Mesenchymal stem cell (in vitro differentiated cells and primary cell): ENCODE results near the gene MAGED2.
"Not testable (repeated sequence)": the region's sequence is repeated elsewhere in the genome, so short reads cannot be mapped to it uniquely, and the experiment has no call there.

Experiments
- DNase-seq: peaks from one replicate; pipeline ENCODE4 v3.0.0-alpha.2; 2013
- H2AFZ ChIP-seq: one replicate; pipeline ENCODE4 v1.6.1; 2013; ENCODE audit warnings: low read depth, mild to moderate bottlenecking, control low read depth, inconsistent platforms, low read length, moderate library complexity
- H2AK5ac ChIP-seq: 2 replicates; pipeline ENCODE4 v1.6.1; 2013; ENCODE audit warnings: low read length, moderate library complexity, mild to moderate bottlenecking, inconsistent platforms; ENCODE audit not compliant: severe bottlenecking
- H2BK120ac ChIP-seq: one replicate; pipeline ENCODE4 v1.6.1; 2013; ENCODE audit warnings: low read depth, mild to moderate bottlenecking, inconsistent platforms, low read length, moderate library complexity
- H2BK12ac ChIP-seq, 2 experiments: one replicate each; pipeline ENCODE4 v1.6.1; 2013; ENCODE audit warnings: inconsistent platforms in 2 of 2, low read length in 2 of 2, mild to moderate bottlenecking in 2 of 2, moderate library complexity in 2 of 2, control low read depth in 1 of 2
- H2BK15ac ChIP-seq: one replicate; pipeline ENCODE4 v1.6.1; 2013; ENCODE audit warnings: mild to moderate bottlenecking, low read depth, inconsistent platforms; ENCODE audit not compliant: poor library complexity, severe bottlenecking
- H2BK5ac ChIP-seq: 2 replicates; pipeline ENCODE4 v1.6.1; 2013; ENCODE audit warnings: low read depth, mild to moderate bottlenecking, low read length, control low read depth, inconsistent platforms; ENCODE audit not compliant: poor library complexity, severe bottlenecking
- H3K14ac ChIP-seq, 2 experiments: one replicate each; pipeline ENCODE4 v1.6.1; 2013; ENCODE audit warnings: inconsistent platforms in 2 of 2, low read length in 2 of 2, control low read depth in 1 of 2, mild to moderate bottlenecking in 1 of 2, moderate library complexity in 1 of 2
- H3K18ac ChIP-seq, 2 experiments: one replicate each; pipeline ENCODE4 v1.6.1; 2013; ENCODE audit warnings: inconsistent platforms in 2 of 2, low read length in 2 of 2, control low read depth in 1 of 2, low read depth in 1 of 2, mild to moderate bottlenecking in 1 of 2
- H3K23ac ChIP-seq, 2 experiments: one replicate each; pipeline ENCODE4 v1.6.1; 2013; ENCODE audit warnings: inconsistent platforms in 2 of 2, low read length in 2 of 2, mild to moderate bottlenecking in 2 of 2, moderate library complexity in 2 of 2, control low read depth in 1 of 2
- H3K27ac ChIP-seq: 2 replicates; pipeline ENCODE4 v1.5.1; 2013; ENCODE audit warnings: mild to moderate bottlenecking, moderate library complexity, low read length, control low read depth, inconsistent platforms; ENCODE audit not compliant: poor library complexity, severe bottlenecking
- H3K27me3 ChIP-seq, 2 experiments: 2 replicates each; pipeline versions ENCODE4 v1.6.1 to v1.7.0; 2013; ENCODE audit warnings: low read length in 2 of 2, mild to moderate bottlenecking in 2 of 2, moderate library complexity in 2 of 2, control low read depth in 1 of 2, inconsistent platforms in 1 of 2; ENCODE audit not compliant: control insufficient read depth in 1 of 2, insufficient read depth in 1 of 2
- H3K36me3 ChIP-seq, 2 experiments: 2 replicates each; pipeline versions ENCODE4 v1.6.1 to v1.7.0; 2013; ENCODE audit warnings: low read length in 2 of 2, control low read depth in 1 of 2, inconsistent platforms in 1 of 2, low read depth in 1 of 2, mild to moderate bottlenecking in 1 of 2; ENCODE audit not compliant: insufficient read depth in 2 of 2, control insufficient read depth in 1 of 2
- H3K4ac ChIP-seq, 2 experiments: one replicate each; pipeline ENCODE4 v1.6.1; 2013; ENCODE audit warnings: inconsistent platforms in 2 of 2, low read length in 2 of 2, mild to moderate bottlenecking in 2 of 2, moderate library complexity in 2 of 2, control low read depth in 1 of 2, low read depth in 1 of 2
- H3K4me1 ChIP-seq: 2 replicates; pipeline ENCODE4 v1.6.1; 2013; ENCODE audit warnings: low read depth, low read length, control low read depth; ENCODE audit not compliant: control insufficient read depth, insufficient read depth
- H3K4me2 ChIP-seq: 2 replicates; pipeline ENCODE4 v1.6.1; 2013; ENCODE audit warnings: low read length, mild to moderate bottlenecking, inconsistent platforms; ENCODE audit not compliant: poor library complexity, severe bottlenecking
- H3K4me3 ChIP-seq, 2 experiments: 2 replicates each; pipeline versions ENCODE4 v1.5.1 to v1.7.0; 2013; ENCODE audit warnings: low read length in 2 of 2, mild to moderate bottlenecking in 2 of 2, control low read depth in 1 of 2, low read depth in 1 of 2; ENCODE audit not compliant: insufficient read depth in 1 of 2
- H3K79me1 ChIP-seq: replicated peaks from 2 replicates; pipeline ENCODE4 v1.6.1; 2013; ENCODE audit warnings: mild to moderate bottlenecking, control low read depth, low read length, inconsistent platforms; ENCODE audit not compliant: poor library complexity, severe bottlenecking
- H3K9ac ChIP-seq: 2 replicates; pipeline ENCODE4 v1.7.0; 2013; ENCODE audit warnings: mild to moderate bottlenecking, low read length, moderate library complexity
- H3K9me3 ChIP-seq: 2 replicates; pipeline ENCODE4 v1.7.0; 2013; ENCODE audit warnings: mild to moderate bottlenecking, low read length; ENCODE audit not compliant: control insufficient read depth
- H4K8ac ChIP-seq: one replicate; pipeline ENCODE4 v1.6.1; 2013; ENCODE audit warnings: inconsistent platforms, mild to moderate bottlenecking, low read length, moderate library complexity
- H4K91ac ChIP-seq: one replicate; pipeline ENCODE4 v1.6.1; 2013; ENCODE audit warnings: mild to moderate bottlenecking, low read length, inconsistent platforms
- WGBS: methylation state at CpG from one replicate; pipeline ENCODE4 v1.1.7; 2013; ENCODE audit warnings: mixed read lengths; 5-methylcytosine and 5-hydroxymethylcytosine counted together

The MAGED2 gene

GRCh38 chrX:54788446-54788845, 19.1 kb upstream of the MAGED2 start:
- Histone ChIP-seq H3K36me3 (no peaks in the 10 kb centered on the region), H2BK15ac (no peak overlapping the region)
- DNase-seq: no peak

GRCh38 chrX:54789405-54789804, 18.1 kb upstream of the MAGED2 start:
- not testable (repeated sequence) for H2AK5ac ChIP-seq, H3K9ac ChIP-seq, H3K27ac ChIP-seq, H2BK5ac ChIP-seq, H3K79me1 ChIP-seq, H3K36me3 ChIP-seq, H3K18ac ChIP-seq, H4K91ac ChIP-seq, H3K4ac ChIP-seq, H4K8ac ChIP-seq, H3K4me1 ChIP-seq, H3K23ac ChIP-seq, H3K14ac ChIP-seq, H3K4me3 ChIP-seq, H2BK12ac ChIP-seq, H2AFZ ChIP-seq, H2BK120ac ChIP-seq, H3K4me2 ChIP-seq, H2BK15ac ChIP-seq, H3K9me3 ChIP-seq
- H3K27me3 ChIP-seq: peaks cover 3 to 36% of the 10 kb centered on the region in 2 experiments
- peak; percentile 39 for DNase-seq
- WGBS: no CpG with 5 or more reads among the region's 5 CpGs

More at GRCh38 chrX:54788446-54788845, 19.1 kb upstream of the MAGED2 start:
- H4K8ac ChIP-seq: no peak overlapping the region
- no peak overlapping the region for H3K4ac ChIP-seq
- no peaks in the 10 kb centered on the region for H3K79me1 ChIP-seq
- H3K23ac ChIP-seq: no peak overlapping the region
- no peak overlapping the region for H2AK5ac ChIP-seq
- no peaks in the 10 kb centered on the region for H3K4me1 ChIP-seq
- H2AFZ ChIP-seq: no peak overlapping the region
- no CpG with 5 or more reads among the region's 9 CpGs for WGBS
- no peak overlapping the region for H3K14ac ChIP-seq
- H3K27ac ChIP-seq: no peak overlapping the region
- no peaks in the 10 kb centered on the region for H3K9me3 ChIP-seq
- no peak overlapping the region for H3K9ac ChIP-seq
- peak overlapping the region; percentile 50 for H4K91ac ChIP-seq
- H2BK12ac ChIP-seq: no peak overlapping the region
- H2BK5ac ChIP-seq: no peak overlapping the region
- no peak overlapping the region for H3K4me3 ChIP-seq
- H3K4me2 ChIP-seq: no peak overlapping the region
- peak overlapping the region; percentile 21 to 52 for H3K18ac ChIP-seq
- H2BK120ac ChIP-seq: no peak overlapping the region
- peaks cover 3 to 31% of the 10 kb centered on the region in 2 experiments for H3K27me3 ChIP-seq

GRCh38 chrX:54794028-54794427, 13.5 kb upstream of the MAGED2 start:
- Histone ChIP-seq H3K23ac (no peak overlapping the region), H2AK5ac (no peak overlapping the region), H3K9ac (no peak overlapping the region), H2BK12ac (no peak overlapping the region), H3K4me2 (no peak overlapping the region), H2BK15ac (no peak overlapping the region), H4K8ac (no peak overlapping the region), H2BK5ac (no peak overlapping the region), H3K36me3 (no peaks in the 10 kb centered on the region), H3K27ac (no peak overlapping the region), H3K27me3 (peaks cover 8 to 60% of the 10 kb centered on the region in 2 experiments), H3K4me1 (no peaks in the 10 kb centered on the region), H3K4me3 (no peak overlapping the region), H2AFZ (no peak overlapping the region), H3K9me3 (no peaks in the 10 kb centered on the region), H2BK120ac (no peak overlapping the region), H3K4ac (no peak overlapping the region), H3K79me1 (no peaks in the 10 kb centered on the region), H4K91ac (no peak overlapping the region), H3K14ac (no peak overlapping the region), H3K18ac (no peak overlapping the region)
- DNase-seq: no peak
- no CpG with 5 or more reads among the region's 1 CpG for WGBS

- H3K4me2 ChIP-seq: no peak overlapping the region
- WGBS: 54% methylated on average over 4 of the region's 4 CpGs
- no peak overlapping the region for H2AK5ac ChIP-seq
- H2BK12ac ChIP-seq: no peak overlapping the region
- H3K27ac ChIP-seq: no peak overlapping the region
- H4K91ac ChIP-seq: no peak overlapping the region
- no peak overlapping the region for H3K14ac ChIP-seq
- no peak overlapping the region for H3K18ac ChIP-seq
- no peaks in the 10 kb centered on the region for H3K4me1 ChIP-seq
- H3K9me3 ChIP-seq: no peaks in the 10 kb centered on the region
- no peak overlapping the region for H4K8ac ChIP-seq
- no peak overlapping the region for H2BK120ac ChIP-seq
- H3K36me3 ChIP-seq: no peaks in the 10 kb centered on the region
- no peaks in the 10 kb centered on the region for H3K79me1 ChIP-seq
- no peak overlapping the region for H2AFZ ChIP-seq
- DNase-seq: no peak
- no peak overlapping the region for H3K9ac ChIP-seq
- no peak overlapping the region for H3K4me3 ChIP-seq
- H3K27me3 ChIP-seq: peaks cover 9 to 66% of the 10 kb centered on the region in 2 experiments
- no peak overlapping the region for H3K4ac ChIP-seq
- no peak overlapping the region for H3K23ac ChIP-seq
- H2BK5ac ChIP-seq: no peak overlapping the region
- no peak overlapping the region for H2BK15ac ChIP-seq
These were observed 12.8 kb upstream of the MAGED2 start for GRCh38 chrX:54794795-54795194.
